HCT116 (cell line): ENCODE results near the gene NR6A1.

Source experiments
- ATF3 ChIP-seq: IDR thresholded peaks from 2 replicates; pipeline ENCODE4 v1.6.1; 2012
- CTCF ChIP-seq, 3 experiments: fragments of 200-600 bp in 1 of 3; sonication (generic) in 1 of 3; IDR thresholded peaks in 2 of 3; conservative IDR thresholded peaks in 1 of 3; 2 replicates each; pipeline ENCODE4 v1.5.1; 2012 to 2017; ENCODE audit warnings: low read depth in 2 of 3, low read length in 2 of 3, antibody characterized with exemption in 1 of 3, borderline replicate concordance in 1 of 3, control low read depth in 1 of 3, mild to moderate bottlenecking in 1 of 3, mixed read lengths in 1 of 3, mixed run types in 1 of 3, moderate library complexity in 1 of 3; ENCODE audit not compliant: insufficient read depth in 1 of 3
- EZH2phosphoT487 ChIP-seq: fragments of 200-600 bp; IDR thresholded peaks from 2 replicates; pipeline ENCODE4 v1.6.1; 2018; ENCODE audit warnings: antibody characterized with exemption, borderline replicate concordance
- JUND ChIP-seq: IDR thresholded peaks from 2 replicates; pipeline ENCODE4 v1.6.1; 2012
- MAX ChIP-seq: IDR thresholded peaks from 2 replicates; pipeline ENCODE4 v1.6.1; 2012
- POLR2A ChIP-seq: IDR thresholded peaks from 2 replicates; pipeline ENCODE4 v1.7.0; 2011; ENCODE audit warnings: borderline replicate concordance; ENCODE audit not compliant: insufficient read depth, insufficient read length; ENCODE audit errors: extremely low read depth
- POLR2AphosphoS5 ChIP-seq: IDR thresholded peaks from 2 replicates; pipeline ENCODE4 v1.6.1; 2011; ENCODE audit warnings: mild to moderate bottlenecking, low read depth, low read length, moderate library complexity
- SIN3A ChIP-seq: IDR thresholded peaks from 2 replicates; pipeline ENCODE4 v1.6.1; 2012; ENCODE audit warnings: low read depth
- TCF7L2 ChIP-seq: IDR thresholded peaks from 2 replicates; pipeline ENCODE4 v1.7.0; 2011; ENCODE audit warnings: borderline replicate concordance, inconsistent platforms; ENCODE audit not compliant: insufficient read depth, insufficient read length; ENCODE audit errors: extremely low read depth
- YY1 ChIP-seq: IDR thresholded peaks from 2 replicates; pipeline ENCODE4 v1.6.1; 2011; ENCODE audit warnings: low read length, low read depth, moderate library complexity, mild to moderate bottlenecking; ENCODE audit not compliant: insufficient replicate concordance; ENCODE audit errors: extremely low read depth
- ZNF274 ChIP-seq: fragments of 200-500 bp; sonication (Bioruptor generic); IDR thresholded peaks from 2 replicates; pipeline ENCODE4 v1.6.1; 2014; ENCODE audit warnings: mild to moderate bottlenecking, low read depth, low read length, inconsistent platforms

- TF ChIP-seq CTCF (IDR thresholded peaks at IDR 0.05 in 2 of 3, conservative IDR thresholded peaks at IDR 0.05 in 1 of 3; ENCODE audit: borderline replicate concordance in 1 of 3, insufficient read depth in 1 of 3, low read depth in 2 of 3, low read length in 2 of 3) (no peak), SIN3A (no peak), JUND (no peak), EZH2phosphoT487 (no peak), POLR2AphosphoS5 (no peak), YY1 (no peak), ATF3 (no peak), ZNF274 (no peak), TCF7L2 (no peak), MAX (no peak), POLR2A (no peak)
Observed at GRCh38 chr9:124793015-124793541, 22.0 kb upstream of the NR6A1 start.
